ENCODE data around the gene STX5. TPM values are rescaled to one million over a fixed set of nuclear protein-coding genes. Genes with fewer than 3 reads are reported as not detected.

STX5 gene
- polyA plus RNA-seq, 3 donors, result 36.4 to 39.6 (median 38.5) TPM

DNA sequence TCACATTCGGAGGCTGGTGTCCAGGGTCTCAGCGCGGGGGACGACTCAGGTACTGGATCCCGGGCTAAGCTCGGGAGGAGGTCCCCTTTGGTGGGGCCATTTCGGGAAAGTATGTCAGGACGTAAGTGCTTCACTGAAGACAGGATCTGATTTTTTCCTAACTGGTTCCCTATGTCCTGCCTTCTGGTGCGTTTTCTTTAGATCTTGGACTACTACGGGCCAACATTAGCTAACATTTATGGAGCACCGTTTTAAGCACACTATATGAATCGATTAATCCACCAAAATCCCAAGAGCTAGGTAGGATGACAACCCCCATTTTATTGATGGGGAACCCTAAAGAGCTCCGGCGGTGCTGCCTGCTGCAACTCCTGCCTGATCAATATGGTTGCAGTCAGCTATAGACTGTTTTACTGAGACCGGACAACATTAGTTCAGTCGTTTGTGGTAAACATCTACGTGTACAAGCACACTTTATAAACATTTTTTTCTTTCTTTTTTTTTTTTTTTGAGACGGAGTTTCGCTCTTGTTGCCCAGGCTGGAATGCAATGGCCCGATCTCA lies 24.6 kb upstream of the STX5 start:
- Mint-ChIP-seq H3K36me3 (peaks cover 28 to 29% of the 10 kb centered on the region in 2 donors), H3K9me3 (no peaks in the 10 kb centered on the region), H3K4me3 (peak overlapping the region; percentile 91 to 98), H3K4me1 (peaks cover 48% of the 10 kb centered on the region), H3K27ac (peak overlapping the region; percentile 35 to 90 (median 86)), H3K27me3 (ENCODE audit: low read depth in 3 of 3) (no peaks in the 10 kb centered on the region)
- Histone ChIP-seq H3K79me2 (ENCODE audit: insufficient read depth, low read length) (peaks cover 56% of the 10 kb centered on the region), H3K27me3 (ENCODE audit: control insufficient read depth in 2 of 2, insufficient read depth in 2 of 2, low read length in 2 of 2) (no peaks in the 10 kb centered on the region), H3K4me1 (ENCODE audit: control insufficient read depth in 1 of 2, insufficient read depth in 2 of 2, low read length in 2 of 2) (peaks cover 34 to 45% of the 10 kb centered on the region in 2 donors), H2AFZ (ENCODE audit: insufficient read depth, low read depth, low read length, poor library complexity, severe bottlenecking) (peak overlapping the region; percentile 99), H3K9ac (ENCODE audit: insufficient read depth, low read length, poor library complexity, severe bottlenecking) (peak overlapping the region; percentile 59), H4K20me1 (ENCODE audit: insufficient read depth, low read length) (peaks cover 33% of the 10 kb centered on the region), H3K9me3 (replicated peaks in 1 of 2; ENCODE audit: control insufficient read depth in 1 of 2, insufficient read depth in 1 of 2, low read length in 2 of 2) (no peaks in the 10 kb centered on the region), H3K27ac (ENCODE audit: low read depth in 1 of 2, low read length in 2 of 2) (peak overlapping the region in 1 of 2 donors; percentile 74), H3K4me3 (replicated peaks in 1 of 3; ENCODE audit: low read depth in 2 of 3, low read length in 3 of 3) (peak overlapping the region; percentile 59 to 94 (median 77)), H3K4me2 (replicated peaks; ENCODE audit: extremely low read depth, low read length, poor library complexity, severe bottlenecking) (peak overlapping the region; percentile 89), H3K36me3 (replicated peaks in 1 of 2; ENCODE audit: control insufficient read depth in 1 of 2, insufficient read depth in 2 of 2, low read length in 2 of 2) (peaks cover 24 to 29% of the 10 kb centered on the region in 2 donors)
- intact Hi-C loops (cut with micrococcal nuclease), result loop anchor here in 1 of 2 donors (10.0 kb wide), 1 partner anchor 242 kb away; the partner anchor contains the start of genes EML3 and ROM1
- no peak for DNase-seq
- 8% methylated on average over 19 of the region's 20 CpGs for WGBS (ENCODE audit: insufficient coverage)
- TF ChIP-seq, protein P1, sequence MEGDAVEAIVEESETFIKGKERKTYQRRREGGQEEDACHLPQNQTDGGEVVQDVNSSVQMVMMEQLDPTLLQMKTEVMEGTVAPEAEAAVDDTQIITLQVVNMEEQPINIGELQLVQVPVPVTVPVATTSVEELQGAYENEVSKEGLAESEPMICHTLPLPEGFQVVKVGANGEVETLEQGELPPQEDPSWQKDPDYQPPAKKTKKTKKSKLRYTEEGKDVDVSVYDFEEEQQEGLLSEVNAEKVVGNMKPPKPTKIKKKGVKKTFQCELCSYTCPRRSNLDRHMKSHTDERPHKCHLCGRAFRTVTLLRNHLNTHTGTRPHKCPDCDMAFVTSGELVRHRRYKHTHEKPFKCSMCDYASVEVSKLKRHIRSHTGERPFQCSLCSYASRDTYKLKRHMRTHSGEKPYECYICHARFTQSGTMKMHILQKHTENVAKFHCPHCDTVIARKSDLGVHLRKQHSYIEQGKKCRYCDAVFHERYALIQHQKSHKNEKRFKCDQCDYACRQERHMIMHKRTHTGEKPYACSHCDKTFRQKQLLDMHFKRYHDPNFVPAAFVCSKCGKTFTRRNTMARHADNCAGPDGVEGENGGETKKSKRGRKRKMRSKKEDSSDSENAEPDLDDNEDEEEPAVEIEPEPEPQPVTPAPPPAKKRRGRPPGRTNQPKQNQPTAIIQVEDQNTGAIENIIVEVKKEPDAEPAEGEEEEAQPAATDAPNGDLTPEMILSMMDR (IDR thresholded peaks at IDR 0.05), result no peak

DNA sequence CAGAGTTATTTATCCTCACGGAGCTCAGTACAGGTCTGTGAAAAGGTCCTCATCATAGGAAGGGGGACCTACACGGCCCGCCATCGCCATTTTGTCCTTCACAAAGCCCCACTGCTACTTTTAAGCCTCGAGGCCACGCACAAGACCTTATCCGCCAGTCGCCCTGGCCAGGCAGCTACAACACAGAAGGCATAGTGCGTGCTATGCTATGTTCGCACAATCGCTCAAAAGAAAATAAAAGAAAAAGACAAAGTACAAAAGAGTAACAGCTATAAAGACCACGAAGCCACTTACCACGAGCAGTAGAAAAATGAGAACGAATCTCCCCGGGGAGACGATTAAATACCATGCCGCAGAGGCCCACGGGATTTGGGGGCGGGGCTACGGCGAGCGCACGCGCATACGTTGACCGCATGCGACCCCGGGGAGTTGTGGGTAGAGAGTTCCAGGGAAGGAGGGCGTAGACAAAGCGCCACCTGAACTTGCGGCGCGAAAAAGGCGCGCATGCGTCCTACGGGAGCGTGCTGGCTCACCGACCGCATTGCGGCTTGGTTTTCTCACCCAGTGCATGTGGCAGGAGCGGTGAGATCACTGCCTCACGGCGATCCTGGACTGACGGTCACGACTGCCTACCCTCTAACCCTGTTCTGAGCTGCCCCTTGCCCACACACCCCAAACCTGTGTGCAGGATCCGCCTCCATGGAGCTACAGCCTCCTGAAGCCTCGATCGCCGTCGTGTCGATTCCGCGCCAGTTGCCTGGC lies 23.9 kb upstream of the STX5 start:
- 0% methylated on average over 51 of the region's 54 CpGs for WGBS (ENCODE audit: insufficient coverage)
- TF ChIP-seq, protein P1 (IDR thresholded peaks at IDR 0.05), result no peak
- peak overlapping the region; percentile 88 to 94 (median 90) for H3K27ac Mint-ChIP-seq
- H4K20me1 ChIP-seq (ENCODE audit: insufficient read depth, low read length), result peaks cover 33% of the 10 kb centered on the region
- peak; percentile 97 to 99 (median 98) for DNase-seq
- intact Hi-C loops (cut with micrococcal nuclease), result loop anchor here (1.0 to 10.0 kb wide), 4 partner anchors 13 to 241 kb away; partner anchors contain the start of genes EML3 (in 1 of the 2), ROM1 (in 1 of the 2) and TMEM179B (in 1 of the 2)
- peak overlapping the region; percentile 75 for H3K9ac ChIP-seq (ENCODE audit: insufficient read depth, low read length, poor library complexity, severe bottlenecking)
- H3K4me3 Mint-ChIP-seq, result peak overlapping the region; percentile 91 to 98
- no peaks in the 10 kb centered on the region for H3K9me3 Mint-ChIP-seq
- H3K79me2 ChIP-seq (ENCODE audit: insufficient read depth, low read length), result peaks cover 56% of the 10 kb centered on the region
- H3K9me3 ChIP-seq (replicated peaks in 1 of 2; ENCODE audit: control insufficient read depth in 1 of 2, insufficient read depth in 1 of 2, low read length in 2 of 2), result no peaks in the 10 kb centered on the region
- no peaks in the 10 kb centered on the region for H3K27me3 Mint-ChIP-seq (ENCODE audit: low read depth in 3 of 3)
- no peaks in the 10 kb centered on the region for H3K27me3 ChIP-seq (ENCODE audit: control insufficient read depth in 2 of 2, insufficient read depth in 2 of 2, low read length in 2 of 2)
- peak overlapping the region; percentile 77 to 96 (median 94) for H3K4me3 ChIP-seq (replicated peaks in 1 of 3; ENCODE audit: low read depth in 2 of 3, low read length in 3 of 3)
- H2AFZ ChIP-seq (ENCODE audit: insufficient read depth, low read depth, low read length, poor library complexity, severe bottlenecking), result peak overlapping the region; percentile 99
- H3K36me3 Mint-ChIP-seq, result peaks cover 28 to 29% of the 10 kb centered on the region in 2 donors
- peak overlapping the region; percentile 11 to 81 for H3K27ac ChIP-seq (ENCODE audit: low read depth in 1 of 2, low read length in 2 of 2)
- H3K4me1 Mint-ChIP-seq, result peaks cover 48% of the 10 kb centered on the region
- peak overlapping the region; percentile 89 for H3K4me2 ChIP-seq (replicated peaks; ENCODE audit: extremely low read depth, low read length, poor library complexity, severe bottlenecking)
- H3K36me3 ChIP-seq (replicated peaks in 1 of 2; ENCODE audit: control insufficient read depth in 1 of 2, insufficient read depth in 2 of 2, low read length in 2 of 2), result peaks cover 25 to 33% of the 10 kb centered on the region in 2 donors
- H3K4me1 ChIP-seq (ENCODE audit: control insufficient read depth in 1 of 2, insufficient read depth in 2 of 2, low read length in 2 of 2), result peaks cover 34 to 45% of the 10 kb centered on the region in 2 donors

All from CD14-positive monocyte (primary cell).